Thymus (tissue), 14 donors: ENCODE measurements around the gene CRABP2. TPM values are rescaled to one million over a fixed set of nuclear protein-coding genes. Genes with fewer than 3 reads are reported as not detected.
A peak's percentile ranks its signal among the peaks of the same experiment; 100 is the strongest.

ENCODE experiments used
- DNase-seq, 9 donors: peaks; one replicate each; pipeline ENCODE4 v3.0.0-alpha.2; 2013; ENCODE audit warnings: low spot score in 9 of 9, low read depth in 6 of 9, missing footprints in 1 of 9
- H3K27ac ChIP-seq, 2 donors: one replicate each; pipeline ENCODE4 v1.5.1; 2013; ENCODE audit warnings: control low read depth in 1 of 2, low read depth in 1 of 2, low read length in 1 of 2, mild to moderate bottlenecking in 1 of 2, moderate library complexity in 1 of 2
- H3K27me3 ChIP-seq, 2 donors: one replicate each; pipeline ENCODE4 v1.5.1; 2013; ENCODE audit warnings: low read length in 1 of 2; ENCODE audit not compliant: control insufficient read depth in 2 of 2, insufficient read depth in 1 of 2
- H3K36me3 ChIP-seq, 2 donors: one replicate each; pipeline ENCODE4 v1.5.1; 2013; ENCODE audit warnings: low read length in 1 of 2, mild to moderate bottlenecking in 1 of 2, moderate library complexity in 1 of 2; ENCODE audit not compliant: control insufficient read depth in 2 of 2, insufficient read depth in 2 of 2
- H3K4me1 ChIP-seq, 2 donors: one replicate each; pipeline ENCODE4 v1.5.1; 2013; ENCODE audit warnings: low read length in 2 of 2; ENCODE audit not compliant: control insufficient read depth in 2 of 2, insufficient read depth in 2 of 2
- H3K4me3 ChIP-seq, 2 donors: one replicate each; pipeline ENCODE4 v1.5.1; 2013; ENCODE audit warnings: low read length in 2 of 2, control low read depth in 1 of 2, mild to moderate bottlenecking in 1 of 2
- H3K9me3 ChIP-seq, 2 donors: one replicate each; pipeline ENCODE4 v1.5.1; 2013; ENCODE audit warnings: low read length in 1 of 2, mild to moderate bottlenecking in 1 of 2; ENCODE audit not compliant: control insufficient read depth in 2 of 2, insufficient read depth in 1 of 2
- WGBS: extraction: QIAGEN DNeasy Blood & Tissue Kit; methylation state at CpG from one replicate; pipeline ENCODE4 v1.1.7; 2013; 5-methylcytosine and 5-hydroxymethylcytosine counted together
- long read RNA-seq, 10 donors: transcript quantifications; one replicate each; lab custom pipeline, GENCODE V29; 2026
- polyA plus RNA-seq: library from polyadenylated mRNA; stranded (reverse); fragments of 200-250 nt; gene quantifications from one replicate; pipeline ENCODE4 v1.2.3, GENCODE V29; 2013
- total RNA-seq: library from RNA; stranded (reverse); fragments of 120-200 nt; gene quantifications from one replicate; pipeline ENCODE4 v1.2.4, GENCODE V29; 2013
- donor health status: healthy.

Gene CRABP2
- total RNA-seq = 20.7 TPM
- polyA plus RNA-seq = 75.0 TPM
- long read RNA-seq, donor 1, partial matches to known transcripts = 0 of 3 reads
- long read RNA-seq, donor 1, other reads (novel, unspliced or antisense) = 0 of 3 reads
- long read RNA-seq, donor 2, transcript CRABP2-203 (4 exons, 992 nt) = major isoform, 21 of 52 reads
- long read RNA-seq, donor 2, partial matches to known transcripts = 31 of 52 reads
- long read RNA-seq, donor 2, other reads (novel, unspliced or antisense) = 0 of 52 reads
- long read RNA-seq, donor 3, transcript CRABP2-203 (4 exons, 992 nt) = major isoform, 30 of 41 reads
- long read RNA-seq, donor 3, partial matches to known transcripts = 9 of 41 reads
- long read RNA-seq, donor 3, other reads (novel, unspliced or antisense) = 0 of 41 reads
- long read RNA-seq, donor 4, transcript CRABP2-203 (4 exons, 992 nt) = major isoform, 8 of 13 reads
- long read RNA-seq, donor 4, partial matches to known transcripts = 5 of 13 reads
- long read RNA-seq, donor 4, other reads (novel, unspliced or antisense) = 0 of 13 reads
- long read RNA-seq, donor 5, transcript CRABP2-203 (4 exons, 992 nt) = major isoform, 21 of 24 reads
- long read RNA-seq, donor 5, partial matches to known transcripts = 0 of 24 reads
- long read RNA-seq, donor 5, other reads (novel, unspliced or antisense) = 0 of 24 reads
- long read RNA-seq, donor 6, transcript CRABP2-203 (4 exons, 992 nt) = major isoform, 14 of 32 reads
- long read RNA-seq, donor 6, partial matches to known transcripts = 17 of 32 reads
- long read RNA-seq, donor 6, other reads (novel, unspliced or antisense) = 0 of 32 reads
- long read RNA-seq, donor 7, transcript CRABP2-203 (4 exons, 992 nt) = major isoform, 24 of 25 reads
- long read RNA-seq, donor 7, partial matches to known transcripts = 0 of 25 reads
- long read RNA-seq, donor 7, other reads (novel, unspliced or antisense) = 0 of 25 reads
- long read RNA-seq, donor 8, transcript CRABP2-203 (4 exons, 992 nt) = major isoform, 31 of 32 reads
- long read RNA-seq, donor 8, partial matches to known transcripts = 0 of 32 reads
- long read RNA-seq, donor 8, other reads (novel, unspliced or antisense) = 0 of 32 reads
- long read RNA-seq, donor 9, transcript CRABP2-203 (4 exons, 992 nt) = major isoform, 10 of 10 reads
- long read RNA-seq, donor 9, partial matches to known transcripts = 0 of 10 reads
- long read RNA-seq, donor 9, other reads (novel, unspliced or antisense) = 0 of 10 reads
- long read RNA-seq, donor 10, transcript CRABP2-203 (4 exons, 992 nt) = major isoform, 18 of 19 reads
- long read RNA-seq, donor 10, partial matches to known transcripts = 0 of 19 reads
- long read RNA-seq, donor 10, other reads (novel, unspliced or antisense) = 0 of 19 reads

DNA sequence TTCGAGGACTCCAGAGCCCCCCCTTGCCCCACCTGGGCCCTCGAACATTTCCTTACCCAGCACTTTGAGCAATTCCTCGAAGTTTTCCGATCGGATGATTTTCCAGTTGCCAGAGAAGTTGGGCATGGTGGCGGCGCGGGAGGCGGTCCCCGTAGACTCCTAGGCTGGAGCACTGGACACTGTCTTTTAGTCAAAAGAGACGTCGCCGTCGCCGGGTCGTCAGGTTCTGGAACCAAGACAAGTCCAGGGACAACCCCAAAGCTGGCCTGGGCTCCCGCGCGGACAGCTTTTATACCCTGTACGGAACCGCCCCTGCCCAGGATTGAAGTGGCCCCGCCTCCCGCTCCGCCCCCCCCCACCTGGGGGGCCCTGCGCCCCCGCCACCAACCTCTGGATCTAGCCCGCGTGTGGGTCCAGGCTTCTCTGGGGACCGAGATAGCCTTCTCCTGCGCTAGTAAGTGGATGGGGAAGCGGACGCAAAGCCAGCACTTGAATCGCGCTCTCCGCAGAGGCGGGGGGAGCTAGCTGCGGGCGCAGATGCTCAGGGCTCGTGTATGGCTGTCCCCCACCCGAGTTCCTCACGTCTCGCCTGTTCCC lies at the start of gene CRABP2:
CRABP2 (minus strand) TSS at position 263 of the 597 bp plus-strand sequence; CDS start at position 126, 137 bp downstream.
- Histone ChIP-seq H3K36me3 (no peaks in the 10 kb centered on the region), H3K4me1 (peaks cover 14 to 54% of the 10 kb centered on the region in 2 donors), H3K27me3 (peaks cover 22 to 85% of the 10 kb centered on the region in 2 donors), H3K4me3 (peak within 1 kb of the TSS; percentile 36 to 43), H3K27ac (peak within 1 kb of the TSS in 1 of 2 donors; percentile 55), H3K9me3 (peaks cover 0 to 5% of the 10 kb centered on the region in 2 donors)
- no peak for DNase-seq
- 4% methylated on average over 42 of the region's 42 CpGs for WGBS

DNA sequence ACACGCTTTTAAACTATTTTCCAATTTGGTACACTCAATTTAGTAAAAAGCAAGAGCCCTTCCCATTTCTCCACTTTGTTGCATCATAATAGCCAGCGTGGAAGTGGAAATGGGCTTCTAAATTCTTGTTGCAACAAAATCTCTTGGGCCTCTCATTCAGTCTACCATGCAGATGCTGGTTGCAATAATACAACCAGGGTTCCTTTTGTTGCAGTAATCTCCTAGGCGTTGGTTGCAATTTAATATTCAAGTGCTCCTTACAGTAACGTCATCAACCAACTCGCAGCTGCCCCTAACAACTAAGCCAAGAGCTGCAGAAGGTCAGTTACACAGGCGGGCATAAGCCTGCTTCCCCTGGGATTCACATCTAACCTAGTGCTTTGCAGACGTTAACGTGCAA lies 48.8 kb upstream of the CRABP2 start:
- WGBS = 97% methylated on average over 8 of the region's 8 CpGs
- Histone ChIP-seq H3K4me1 (peaks cover 12 to 26% of the 10 kb centered on the region in 2 donors), H3K4me3 (no peak overlapping the region), H3K27ac (no peak overlapping the region), H3K9me3 (no peaks in the 10 kb centered on the region), H3K36me3 (peaks cover 0 to 9% of the 10 kb centered on the region in 2 donors), H3K27me3 (no peaks in the 10 kb centered on the region)
- DNase-seq = no peak

DNA sequence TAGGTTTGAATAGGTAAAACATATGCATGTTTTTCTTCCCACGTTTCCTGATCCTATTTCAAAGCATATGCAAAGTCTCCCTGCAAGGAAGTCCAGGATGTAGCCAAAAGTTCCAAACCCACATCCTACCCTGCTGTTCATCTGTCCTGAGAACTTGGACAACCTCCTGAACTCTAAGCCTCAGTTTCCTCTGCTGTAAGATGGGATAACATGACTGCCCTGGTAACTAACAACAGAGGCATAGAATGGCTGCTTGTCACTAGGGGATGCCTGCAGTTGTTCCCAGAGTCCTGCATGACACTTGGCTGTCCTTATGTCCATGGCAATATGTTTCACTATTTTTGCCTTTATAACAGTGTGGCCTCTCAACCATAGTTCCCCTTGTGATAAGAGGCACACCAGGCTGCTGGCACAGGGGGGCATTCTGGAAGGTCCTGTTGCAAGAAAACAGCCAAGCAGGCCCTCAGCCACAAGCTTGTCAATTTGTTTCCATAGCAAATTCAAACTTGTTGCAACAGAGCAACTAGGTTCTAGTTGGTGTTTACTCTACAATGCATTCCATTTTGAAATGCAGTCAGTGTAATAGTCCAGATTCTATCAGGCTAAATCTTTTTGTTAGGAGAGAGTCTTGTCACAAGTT lies 47.6 kb upstream of the CRABP2 start:
- H3K27me3 ChIP-seq = no peaks in the 10 kb centered on the region
- no peak for DNase-seq
- H3K27ac ChIP-seq = no peak overlapping the region
- H3K4me3 ChIP-seq = peak overlapping the region; percentile 66 to 99
- H3K36me3 ChIP-seq = peaks cover 0 to 9% of the 10 kb centered on the region in 2 donors
- WGBS = 75% methylated on average over 1 of the region's 1 CpG
- no peaks in the 10 kb centered on the region for H3K9me3 ChIP-seq
- H3K4me1 ChIP-seq = peaks cover 25 to 38% of the 10 kb centered on the region in 2 donors

DNA sequence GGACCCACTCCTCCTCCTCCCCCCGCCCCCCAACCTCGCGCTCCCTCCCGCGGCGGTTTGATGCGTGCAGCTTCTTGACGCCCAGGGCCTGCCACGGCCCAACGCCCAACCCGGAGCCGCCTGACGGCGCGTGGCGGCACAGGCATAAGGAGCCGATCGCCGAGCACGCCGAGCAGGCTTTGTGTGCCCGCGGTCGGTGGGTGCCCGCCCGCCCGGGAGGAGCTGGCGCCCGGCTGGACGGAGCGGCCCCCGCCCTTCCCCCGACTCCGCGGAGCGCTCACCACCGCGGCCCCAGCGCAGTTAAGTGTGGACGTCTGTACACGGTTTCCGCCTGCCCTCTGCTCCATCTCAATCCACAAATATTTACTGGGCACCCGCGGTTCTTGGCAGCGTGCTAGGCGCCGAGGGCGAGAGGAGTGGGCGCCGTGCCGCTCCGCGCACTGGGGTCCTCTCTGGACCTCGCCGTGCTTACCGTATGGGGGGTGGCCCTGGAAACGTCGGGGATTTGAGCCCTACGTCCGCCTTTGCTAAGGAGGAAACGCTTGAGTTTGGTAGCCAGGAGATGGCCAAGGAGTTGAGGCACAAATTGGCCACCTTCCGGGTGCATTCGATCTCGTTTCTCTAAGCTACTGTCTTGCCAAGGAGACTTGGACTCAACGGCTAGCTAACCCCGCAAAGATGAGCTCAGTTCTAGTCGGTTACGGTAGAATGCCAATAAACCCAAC lies 46.5 kb upstream of the CRABP2 start:
- Histone ChIP-seq H3K4me3 (peak overlapping the region; percentile 66 to 99), H3K4me1 (peaks cover 32 to 49% of the 10 kb centered on the region in 2 donors), H3K27ac (peak overlapping the region; percentile 90), H3K9me3 (no peaks in the 10 kb centered on the region), H3K36me3 (peaks cover 0 to 9% of the 10 kb centered on the region in 2 donors), H3K27me3 (no peaks in the 10 kb centered on the region)
- DNase-seq = peak; percentile 83 to 98 (median 96)
- under 1% methylated on average over 68 of the region's 68 CpGs for WGBS

DNA sequence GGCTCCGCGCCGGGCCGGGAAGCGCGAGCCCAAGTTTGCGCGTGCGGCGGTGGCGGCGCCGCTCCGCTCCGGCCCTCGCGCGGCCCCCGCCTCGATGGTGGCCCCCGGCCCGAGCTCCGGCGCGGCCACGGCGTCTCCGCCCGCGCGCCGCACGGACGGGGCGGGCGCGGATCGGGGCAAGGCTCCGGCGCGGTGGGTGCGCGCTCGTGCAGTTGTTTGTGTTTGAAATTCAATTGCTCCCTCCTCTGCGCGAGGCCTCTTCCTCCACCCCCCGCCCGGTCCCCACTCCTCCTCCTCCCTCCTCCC lies 46.0 kb upstream of the CRABP2 start, which contains the start of gene HDGF:
HDGF (minus strand) TSS at position 225 of the 306 bp plus-strand sequence. CDS start 246 bp downstream, outside the sequence.
- H3K27ac ChIP-seq = peak within 1 kb of the TSS; percentile 90
- peaks cover 0 to 9% of the 10 kb centered on the region in 2 donors for H3K36me3 ChIP-seq
- under 1% methylated on average over 48 of the region's 48 CpGs for WGBS
- H3K4me1 ChIP-seq = peaks cover 36 to 54% of the 10 kb centered on the region in 2 donors
- no peak for DNase-seq
- peak within 1 kb of the TSS; percentile 66 to 99 for H3K4me3 ChIP-seq
- no peaks in the 10 kb centered on the region for H3K27me3 ChIP-seq
- no peaks in the 10 kb centered on the region for H3K9me3 ChIP-seq

DNA sequence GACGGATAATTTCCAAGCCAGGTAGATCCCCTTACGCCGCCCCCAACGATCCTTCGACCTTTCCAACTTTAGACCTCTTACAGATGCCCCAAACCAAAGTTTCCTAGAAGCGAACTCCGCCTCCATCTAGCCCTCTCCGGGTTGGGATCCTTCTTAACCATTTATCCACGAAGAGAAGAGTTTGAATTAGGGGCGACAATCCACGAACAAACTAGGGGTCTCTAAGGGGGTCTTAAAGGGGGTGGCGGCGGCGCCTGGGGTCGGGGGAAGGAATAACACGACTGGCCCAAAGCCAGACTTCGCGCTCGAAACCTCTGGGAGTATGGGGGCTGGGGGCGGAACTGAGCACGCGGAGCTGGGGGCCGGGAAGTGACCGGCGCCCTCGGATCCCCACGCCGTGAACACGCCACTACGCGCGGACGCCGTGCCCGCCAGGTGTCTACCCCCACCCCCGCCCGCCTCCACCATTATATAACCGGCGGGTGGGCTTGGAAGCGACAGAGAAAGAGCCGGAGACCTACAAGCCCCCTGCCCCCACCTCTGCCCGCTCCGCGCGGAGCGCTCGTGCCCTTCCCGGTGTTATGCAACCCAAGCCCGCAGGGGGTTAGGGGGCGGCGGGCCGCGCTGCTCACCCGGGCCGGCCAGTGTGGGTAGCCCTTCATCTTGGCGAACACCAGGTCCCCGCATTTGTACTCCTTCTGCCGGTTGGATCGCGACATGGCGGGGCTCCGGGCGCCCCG lies 45.5 kb upstream of the CRABP2 start:
- H3K27ac ChIP-seq = peak overlapping the region; percentile 85 to 90
- no peaks in the 10 kb centered on the region for H3K27me3 ChIP-seq
- peak overlapping the region; percentile 66 to 95 for H3K4me3 ChIP-seq
- H3K36me3 ChIP-seq = peaks cover 0 to 10% of the 10 kb centered on the region in 2 donors
- H3K9me3 ChIP-seq = no peaks in the 10 kb centered on the region
- peaks cover 36 to 59% of the 10 kb centered on the region in 2 donors for H3K4me1 ChIP-seq
- DNase-seq = peak in 3 of 9 donors; percentile 27 to 61 (median 48)
- WGBS = under 1% methylated on average over 64 of the region's 64 CpGs

DNA sequence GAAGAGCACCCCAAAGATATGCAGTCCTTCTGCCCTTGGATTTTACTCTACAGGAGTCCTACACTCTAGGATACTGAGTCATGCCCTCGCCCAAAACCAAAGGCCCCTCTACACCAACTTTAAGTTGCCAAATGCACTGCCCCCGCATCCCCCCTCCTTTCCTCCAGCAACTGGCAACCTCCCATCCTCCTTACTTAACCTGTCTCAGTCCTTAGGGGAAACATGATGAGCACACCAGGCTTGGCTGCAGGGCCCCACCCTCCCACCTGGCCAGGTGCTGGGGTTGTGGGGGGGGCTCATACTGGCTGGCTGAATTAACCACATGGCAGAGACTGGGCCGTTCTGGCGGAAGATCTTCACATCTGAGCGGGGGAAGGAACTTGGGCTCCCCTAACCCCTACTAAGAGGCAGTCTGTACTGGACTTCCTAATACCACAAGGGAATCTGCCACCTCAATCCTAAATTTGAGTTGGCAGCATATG lies 44.8 kb upstream of the CRABP2 start:
- H3K27me3 ChIP-seq = no peaks in the 10 kb centered on the region
- H3K9me3 ChIP-seq = no peaks in the 10 kb centered on the region
- H3K4me1 ChIP-seq = peaks cover 36 to 66% of the 10 kb centered on the region in 2 donors
- H3K4me3 ChIP-seq = peak overlapping the region; percentile 66 to 95
- peak in 1 of 9 donors; percentile 51 for DNase-seq
- H3K36me3 ChIP-seq = peaks cover 0 to 17% of the 10 kb centered on the region in 2 donors
- WGBS = 1% methylated on average over 5 of the region's 5 CpGs
- peak overlapping the region; percentile 85 to 90 for H3K27ac ChIP-seq
